Fibroblast of skin of abdomen (primary cell): ENCODE measurements around the gene TTC33. TPM values are rescaled to one million over a fixed set of nuclear protein-coding genes. Genes with fewer than 3 reads are reported as not detected.
"Not testable (repeated sequence)": the region's sequence is repeated elsewhere in the genome, so short reads cannot be mapped to it uniquely, and the experiment has no call there.

Experiments
- DNase-seq: peaks from one replicate; pipeline ENCODE4 v3.0.0-alpha.2; 2013
- polyA plus RNA-seq, 2 experiments: library from polyadenylated mRNA; unstranded; fragments of 120-200 nt; gene quantifications; one replicate each; pipeline ENCODE4 v1.2.1, GENCODE V29; 2013; ENCODE audit not compliant: insufficient read length in 2 of 2

The TTC33 gene
- polyA plus RNA-seq (2013, experiment 1 of 2; ENCODE audit: insufficient read length): 8.7 TPM
- 9.5 TPM for polyA plus RNA-seq (2013, experiment 2 of 2; ENCODE audit: insufficient read length)

- peak; percentile 94 for DNase-seq
These were observed at the start of gene TTC33 for GRCh38 chr5:40755407-40756365. TTC33 (minus strand) TSS chr5:40755961; CDS start chr5:40747018, 8,943 bp downstream.

- DNase-seq: no peak
These were observed 46.2 kb upstream of the TTC33 start for GRCh38 chr5:40801771-40802562.

GRCh38 chr5:40799258-40799657, 43.5 kb upstream of the TTC33 start:
- no peak for DNase-seq

- no peak for DNase-seq
These were observed 43.0 kb upstream of the TTC33 start for GRCh38 chr5:40798801-40799210.

- peak; percentile 90 for DNase-seq
These were observed 42.4 kb upstream of the TTC33 start, which contains the start of gene PRKAA1 for GRCh38 chr5:40798012-40798800. PRKAA1 (minus strand) TSS chr5:40798374; CDS start chr5:40798189, 185 bp downstream.

- peak; percentile 70 for DNase-seq
These were observed 41.7 kb upstream of the TTC33 start for GRCh38 chr5:40797273-40798011.

- peak; percentile 39 for DNase-seq
These were observed 40.7 kb upstream of the TTC33 start for GRCh38 chr5:40796487-40796889.

GRCh38 chr5:40794877-40795276, 39.1 kb upstream of the TTC33 start:
- DNase-seq: not testable (repeated sequence)

- not testable (repeated sequence) for DNase-seq
These were observed 38.6 kb upstream of the TTC33 start for GRCh38 chr5:40794340-40794739.

GRCh38 chr5:40792691-40793090, 36.9 kb upstream of the TTC33 start:
- DNase-seq: not testable (repeated sequence)

- no peak for DNase-seq
These were observed 36.0 kb upstream of the TTC33 start for GRCh38 chr5:40791715-40792139.

- no peak for DNase-seq
These were observed 35.3 kb upstream of the TTC33 start for GRCh38 chr5:40790947-40791593.

GRCh38 chr5:40788941-40789340, 33.2 kb upstream of the TTC33 start:
- DNase-seq: not testable (repeated sequence)

- no peak for DNase-seq
These were observed 32.2 kb upstream of the TTC33 start for GRCh38 chr5:40787986-40788385.

GRCh38 chr5:40786664-40787063, 30.9 kb upstream of the TTC33 start:
- DNase-seq: not testable (repeated sequence)

- no peak for DNase-seq
These were observed 29.2 kb upstream of the TTC33 start for GRCh38 chr5:40784916-40785315.

GRCh38 chr5:40784027-40784653, 28.4 kb upstream of the TTC33 start:
- DNase-seq: no peak

- peak; percentile 38 for DNase-seq
These were observed 26.2 kb upstream of the TTC33 start for GRCh38 chr5:40781843-40782409.

GRCh38 chr5:40780858-40781257, 25.1 kb upstream of the TTC33 start:
- no peak for DNase-seq

- DNase-seq: no peak
These were observed 24.4 kb upstream of the TTC33 start for GRCh38 chr5:40780199-40780598.
